Measurements from ENCODE around the gene BCKDHB. TPM values are rescaled to one million over a fixed set of nuclear protein-coding genes. Genes with fewer than 3 reads are reported as not detected.
"Not testable (repeated sequence)": the region's sequence is repeated elsewhere in the genome, so short reads cannot be mapped to it uniquely, and the experiment has no call there.

Gene BCKDHB
- total RNA-seq, 1 experiment from 2014 or later: 16.4 TPM

GRCh38 chr6:80287607-80288006 lies 181.1 kb downstream of the BCKDHB start:
- no peak for DNase-seq (ENCODE audit: low read depth, low spot score)
- Histone ChIP-seq H3K4me3 (ENCODE audit: low read depth in 2 of 2, low read length in 2 of 2) (no peak overlapping the region), H3K4me1 (ENCODE audit: control insufficient read depth, insufficient read depth, low read length) (no peaks in the 10 kb centered on the region), H3K9me3 (ENCODE audit: control insufficient read depth, insufficient read depth, low read depth, low read length) (no peaks in the 10 kb centered on the region), H3K27me3 (ENCODE audit: control insufficient read depth, insufficient read depth, low read length) (no peaks in the 10 kb centered on the region), H3K27ac (ENCODE audit: low read length) (no peak overlapping the region), H3K36me3 (ENCODE audit: control insufficient read depth, insufficient read depth, low read length) (no peaks in the 10 kb centered on the region)
- ChIA-PET POLR2A (no interaction called here), CTCF (no interaction called here)
- ATAC-seq: no peak
- intact Hi-C loops (cut with micrococcal nuclease; ENCODE audit: unreplicated experiment) (no loop called here), in situ Hi-C loops (cut with HindIII; ENCODE audit: low pct_unique_long_range_greater_than_20kb, low sequenced_read_pairs) (no loop called here)
- TF ChIP-seq REST (IDR thresholded peaks at IDR 0.05; ENCODE audit: insufficient read depth in 1 of 2, low read depth in 2 of 2, low read length in 1 of 2) (no peak), POLR2AphosphoS5 (IDR thresholded peaks at IDR 0.05; ENCODE audit: low read depth, low read length) (no peak), TCF7L2 (IDR thresholded peaks at IDR 0.05; ENCODE audit: low read depth, low read length) (no peak), SIN3A (IDR thresholded peaks at IDR 0.05; ENCODE audit: borderline replicate concordance, insufficient read depth, low read depth, low read length) (no peak), CTCF (IDR thresholded peaks at IDR 0.05) (no peak)
- BruUV-seq (replicated peaks): no TSS peak

GRCh38 chr6:80289727-80290126 lies 183.3 kb downstream of the BCKDHB start:
- ATAC-seq (no peak), DNase-seq (ENCODE audit: low read depth, low spot score) (no peak)
- H3K4me1 ChIP-seq (ENCODE audit: control insufficient read depth, insufficient read depth, low read length): no peaks in the 10 kb centered on the region
- in situ Hi-C loops (cut with HindIII; ENCODE audit: low pct_unique_long_range_greater_than_20kb, low sequenced_read_pairs) (no loop called here), intact Hi-C loops (cut with micrococcal nuclease; ENCODE audit: unreplicated experiment) (no loop called here)
- H3K27me3 ChIP-seq (ENCODE audit: control insufficient read depth, insufficient read depth, low read length): no peaks in the 10 kb centered on the region
- H3K27ac ChIP-seq (ENCODE audit: low read length): no peak overlapping the region
- H3K36me3 ChIP-seq (ENCODE audit: control insufficient read depth, insufficient read depth, low read length): no peaks in the 10 kb centered on the region
- H3K9me3 ChIP-seq (ENCODE audit: control insufficient read depth, insufficient read depth, low read depth, low read length): no peaks in the 10 kb centered on the region
- ChIA-PET POLR2A (no interaction called here), CTCF (no interaction called here)
- no peak for TF ChIP-seq CTCF (IDR thresholded peaks at IDR 0.05)
- no peak for TF ChIP-seq REST (IDR thresholded peaks at IDR 0.05; ENCODE audit: insufficient read depth in 1 of 2, low read depth in 2 of 2, low read length in 1 of 2)
- TF ChIP-seq POLR2AphosphoS5 (IDR thresholded peaks at IDR 0.05; ENCODE audit: low read depth, low read length): no peak
- no peak for TF ChIP-seq SIN3A (IDR thresholded peaks at IDR 0.05; ENCODE audit: borderline replicate concordance, insufficient read depth, low read depth, low read length)
- no peak for TF ChIP-seq TCF7L2 (IDR thresholded peaks at IDR 0.05; ENCODE audit: low read depth, low read length)
- H3K4me3 ChIP-seq (ENCODE audit: low read depth in 2 of 2, low read length in 2 of 2): no peak overlapping the region
- BruUV-seq (replicated peaks): no TSS peak

GRCh38 chr6:80294531-80294930 lies 188.1 kb downstream of the BCKDHB start:
- H3K36me3 ChIP-seq (ENCODE audit: control insufficient read depth, insufficient read depth, low read length); in situ Hi-C loops (cut with HindIII; ENCODE audit: low pct_unique_long_range_greater_than_20kb, low sequenced_read_pairs); H3K27ac ChIP-seq (ENCODE audit: low read length); DNase-seq (ENCODE audit: low read depth, low spot score); H3K9me3 ChIP-seq (ENCODE audit: control insufficient read depth, insufficient read depth, low read depth, low read length); intact Hi-C loops (cut with micrococcal nuclease; ENCODE audit: unreplicated experiment); H3K27me3 ChIP-seq (ENCODE audit: control insufficient read depth, insufficient read depth, low read length); CTCF ChIA-PET; H3K4me1 ChIP-seq (ENCODE audit: control insufficient read depth, insufficient read depth, low read length); POLR2A ChIA-PET; BruUV-seq (replicated peaks); ATAC-seq; H3K4me3 ChIP-seq (ENCODE audit: low read depth in 2 of 2, low read length in 2 of 2): not testable (repeated sequence)
